ENCODE results near the gene SLC49A3. TPM values are rescaled to one million over a fixed set of nuclear protein-coding genes. Genes with fewer than 3 reads are reported as not detected.

SLC49A3 gene
- total and polyA plus RNA-seq, 2 of the 8 experiments (the other 6 are each of a cell fraction or from before 2014, with no cell fraction given) = 5.0 to 8.8 TPM

- TF ChIP-seq RFX5 (IDR thresholded peaks at IDR 0.05; ENCODE audit: borderline replicate concordance, low read depth, low read length) (no peak), JUN (IDR thresholded peaks at IDR 0.05; ENCODE audit: low read depth, low read length) (no peak), ASH2L (IDR thresholded peaks at IDR 0.05; ENCODE audit: low read length) (no peak), SP2 (IDR thresholded peaks at IDR 0.05; ENCODE audit: low read length) (no peak), RXRA (IDR thresholded peaks at IDR 0.05; ENCODE audit: insufficient read depth, low read depth, low read length) (no peak), KDM4A (IDR thresholded peaks at IDR 0.05; ENCODE audit: low read depth, low read length, severe bottlenecking) (no peak), KDM5A (IDR thresholded peaks at IDR 0.05; ENCODE audit: low read length) (no peak), PHF8 (conservative IDR thresholded peaks at IDR 0.05; ENCODE audit: low read depth, low read length) (peak; percentile 53; the same call in 1 of the 2 replicates), HDAC2 (IDR thresholded peaks at IDR 0.05; ENCODE audit: borderline replicate concordance in 1 of 2, low read depth in 2 of 2, low read length in 2 of 2) (no peak), SP4 (IDR thresholded peaks at IDR 0.05; ENCODE audit: low read length) (no peak), MAX (IDR thresholded peaks at IDR 0.05) (no peak), FOSL1 (IDR thresholded peaks at IDR 0.05; ENCODE audit: insufficient read depth, low read depth, low read length) (no peak), BRCA1 (IDR thresholded peaks at IDR 0.05; ENCODE audit: low read depth, low read length) (no peak), EZH2 (IDR thresholded peaks at IDR 0.05; ENCODE audit: low read depth, low read length, severe bottlenecking) (no peak), CBX8 (IDR thresholded peaks at IDR 0.05; ENCODE audit: borderline replicate concordance, low read depth, low read length) (no peak), CREB1 (IDR thresholded peaks at IDR 0.05) (no peak; the same call in 1 of the 2 replicates), YY1 (IDR thresholded peaks at IDR 0.05; ENCODE audit: low read depth, low read length) (no peak), EGR1 (IDR thresholded peaks at IDR 0.05; ENCODE audit: borderline replicate concordance, low read depth, low read length) (peak; percentile 45; the same call in 1 of the 2 replicates), CEBPB (IDR thresholded peaks at IDR 0.05; ENCODE audit: low read depth, low read length) (no peak), CTBP2 (IDR thresholded peaks at IDR 0.05; ENCODE audit: borderline replicate concordance, insufficient read depth, insufficient read length, low read length) (no peak), HDAC6 (IDR thresholded peaks at IDR 0.05; ENCODE audit: low read depth, low read length) (no peak), RBBP5 (IDR thresholded peaks at IDR 0.05; ENCODE audit: borderline replicate concordance, low read depth, low read length) (peak; percentile 31; the same call in 1 of the 2 replicates), SUZ12 (IDR thresholded peaks at IDR 0.05; ENCODE audit: low read length) (no peak), RAD21 (IDR thresholded peaks at IDR 0.05 in 1 of 2, conservative IDR thresholded peaks at IDR 0.05 in 1 of 2; ENCODE audit: low read depth in 2 of 2, low read length in 2 of 2) (peak; percentile 36 to 54; a peak in 3 of 4 replicates)
Observed at GRCh38 chr4:688854-689681, at the start of gene SLC49A3 (continued).

Data from H1 (cell line).